ENCODE results near the gene PRKAG2.

DNA sequence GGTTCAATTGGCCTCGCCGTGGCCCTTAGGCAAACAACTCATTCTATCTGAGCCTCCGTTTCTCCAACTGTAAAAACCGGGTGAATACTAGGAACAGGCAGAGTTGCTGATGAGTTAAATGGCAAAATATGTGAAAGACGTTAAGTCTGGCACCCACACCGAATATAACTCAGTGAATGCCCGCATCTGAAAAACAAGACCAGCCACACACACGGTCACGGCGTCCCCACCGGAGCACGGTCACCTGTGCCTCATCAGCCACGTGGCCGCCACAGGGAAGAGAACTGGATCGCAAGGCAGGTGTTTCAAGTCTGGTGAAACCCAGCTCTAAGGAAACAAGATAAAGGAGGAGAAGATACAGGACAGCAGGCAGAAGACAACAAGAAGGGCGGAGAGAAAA, 20.4 kb downstream of the PRKAG2 start:
- TF ChIP-seq, protein P1, sequence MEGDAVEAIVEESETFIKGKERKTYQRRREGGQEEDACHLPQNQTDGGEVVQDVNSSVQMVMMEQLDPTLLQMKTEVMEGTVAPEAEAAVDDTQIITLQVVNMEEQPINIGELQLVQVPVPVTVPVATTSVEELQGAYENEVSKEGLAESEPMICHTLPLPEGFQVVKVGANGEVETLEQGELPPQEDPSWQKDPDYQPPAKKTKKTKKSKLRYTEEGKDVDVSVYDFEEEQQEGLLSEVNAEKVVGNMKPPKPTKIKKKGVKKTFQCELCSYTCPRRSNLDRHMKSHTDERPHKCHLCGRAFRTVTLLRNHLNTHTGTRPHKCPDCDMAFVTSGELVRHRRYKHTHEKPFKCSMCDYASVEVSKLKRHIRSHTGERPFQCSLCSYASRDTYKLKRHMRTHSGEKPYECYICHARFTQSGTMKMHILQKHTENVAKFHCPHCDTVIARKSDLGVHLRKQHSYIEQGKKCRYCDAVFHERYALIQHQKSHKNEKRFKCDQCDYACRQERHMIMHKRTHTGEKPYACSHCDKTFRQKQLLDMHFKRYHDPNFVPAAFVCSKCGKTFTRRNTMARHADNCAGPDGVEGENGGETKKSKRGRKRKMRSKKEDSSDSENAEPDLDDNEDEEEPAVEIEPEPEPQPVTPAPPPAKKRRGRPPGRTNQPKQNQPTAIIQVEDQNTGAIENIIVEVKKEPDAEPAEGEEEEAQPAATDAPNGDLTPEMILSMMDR (IDR thresholded peaks at IDR 0.05; ENCODE audit: low read depth, low read length): no peak
- no peak for TF ChIP-seq EZH2phosphoT487 (IDR thresholded peaks at IDR 0.05; ENCODE audit: low read depth)
